CD1c-positive myeloid dendritic cell (primary cell): ENCODE data around the gene CASK.
A peak's percentile ranks its signal among the peaks of the same experiment; 100 is the strongest.

Experiments
- DNase-seq: peaks from one replicate; pipeline ENCODE4 v3.0.0-alpha.2; 2016; ENCODE audit errors: extremely low spot score

Gene CASK

GRCh38 chrX:41580423-41581064, 342.8 kb downstream of the CASK start:
- no peak for DNase-seq

DNA sequence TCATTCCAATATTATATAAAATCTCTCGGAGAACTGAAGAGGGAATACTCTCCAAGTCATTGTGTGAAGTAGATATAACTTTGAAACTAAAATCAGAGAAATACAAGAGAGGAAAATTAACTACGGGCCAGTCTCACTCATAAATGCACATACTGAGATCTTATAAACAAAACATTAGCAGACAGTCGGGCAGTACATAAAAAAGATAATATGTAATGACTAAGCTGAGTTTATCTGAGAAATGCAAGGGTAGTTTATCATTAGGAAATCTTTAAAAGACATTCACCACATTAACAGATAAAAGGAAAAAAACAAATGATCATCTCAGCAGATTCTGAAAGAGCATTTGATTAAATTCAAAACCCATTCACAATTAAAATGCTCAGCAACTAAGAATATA, 359.5 kb downstream of the CASK start:
- no peak for DNase-seq

DNA sequence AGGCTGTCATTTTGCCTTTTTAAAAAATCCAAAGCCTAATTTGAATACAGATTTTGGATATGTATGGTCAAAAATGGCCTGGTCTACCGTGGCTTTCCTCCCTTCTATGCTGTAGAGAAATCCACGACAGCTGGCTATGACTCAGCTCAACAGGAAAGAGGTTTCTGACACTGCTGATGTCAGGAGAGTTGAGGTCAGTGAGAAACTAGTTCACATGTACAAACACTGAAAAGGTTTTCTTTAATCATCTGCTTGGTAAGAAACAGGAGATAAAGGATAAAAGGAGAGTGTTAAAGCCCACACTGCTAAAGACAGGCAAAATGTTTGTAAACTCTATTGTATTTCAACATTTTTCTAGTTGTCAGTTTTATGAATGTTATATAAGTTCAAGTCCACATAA, 362.3 kb downstream of the CASK start:
- DNase-seq, result peak; percentile 49

GRCh38 chrX:41559235-41560052, 363.9 kb downstream of the CASK start:
- peak; percentile 83 for DNase-seq

GRCh38 chrX:41558531-41558930, 364.8 kb downstream of the CASK start:
- peak; percentile 49 for DNase-seq

DNA sequence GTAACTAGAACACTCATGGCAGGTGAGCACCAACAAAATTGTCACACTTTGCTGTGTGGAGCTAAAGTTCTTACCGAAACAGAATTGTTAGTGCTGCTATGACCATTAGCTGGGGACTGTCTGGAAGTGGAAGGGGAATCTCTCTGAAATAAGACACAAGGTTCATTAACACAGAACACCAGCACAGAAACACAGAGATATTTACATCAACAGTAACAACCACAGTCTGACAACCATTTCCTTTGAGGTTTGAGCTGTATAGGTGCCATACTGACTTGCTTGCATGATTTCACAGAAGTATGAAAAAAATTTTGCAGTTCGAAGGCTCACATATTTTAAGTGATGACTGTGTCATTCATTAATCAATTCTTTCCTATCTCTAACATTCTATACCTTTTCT, 366.4 kb downstream of the CASK start:
- DNase-seq, result no peak

- DNase-seq, result no peak
These were observed 369.7 kb downstream of the CASK start for GRCh38 chrX:41553688-41554087.

DNA sequence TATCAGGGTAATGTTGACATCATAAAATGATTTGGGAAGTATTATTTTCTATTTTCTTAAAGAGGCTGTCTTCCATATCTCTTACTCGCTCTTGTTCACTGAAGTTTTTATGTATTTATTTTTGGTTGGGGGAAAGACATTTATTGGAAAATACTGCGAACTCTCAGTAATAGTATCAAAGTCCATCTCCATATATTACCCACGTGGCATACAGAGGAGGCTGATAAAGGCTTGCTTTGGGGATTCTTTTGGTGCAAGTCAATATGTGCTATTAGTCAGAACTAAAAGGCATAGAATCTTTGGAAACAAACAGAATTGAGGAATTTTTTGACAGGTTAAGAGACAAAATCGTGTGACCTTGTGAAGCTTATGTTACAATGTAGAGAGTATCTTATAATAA, 374.9 kb downstream of the CASK start:
- no peak for DNase-seq

DNA sequence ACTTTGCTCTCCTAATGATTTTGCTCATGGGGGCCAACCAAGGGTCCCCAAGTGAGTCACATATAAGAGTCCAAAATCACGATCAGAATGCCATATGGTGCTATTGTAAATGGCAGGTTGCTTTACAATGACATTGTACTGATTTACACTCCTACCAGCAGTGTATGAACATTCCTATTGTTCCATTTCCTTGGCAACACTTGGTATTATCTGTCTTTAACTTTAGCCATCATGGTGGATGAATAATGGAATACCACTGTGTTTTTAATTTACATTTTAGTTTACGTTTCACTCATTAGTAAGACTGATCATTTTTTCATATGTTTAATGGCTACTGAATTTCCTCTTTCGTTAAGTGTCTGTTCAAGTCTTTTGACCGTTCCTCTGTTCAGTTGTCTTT, 379.7 kb downstream of the CASK start:
- DNase-seq, result no peak

DNA sequence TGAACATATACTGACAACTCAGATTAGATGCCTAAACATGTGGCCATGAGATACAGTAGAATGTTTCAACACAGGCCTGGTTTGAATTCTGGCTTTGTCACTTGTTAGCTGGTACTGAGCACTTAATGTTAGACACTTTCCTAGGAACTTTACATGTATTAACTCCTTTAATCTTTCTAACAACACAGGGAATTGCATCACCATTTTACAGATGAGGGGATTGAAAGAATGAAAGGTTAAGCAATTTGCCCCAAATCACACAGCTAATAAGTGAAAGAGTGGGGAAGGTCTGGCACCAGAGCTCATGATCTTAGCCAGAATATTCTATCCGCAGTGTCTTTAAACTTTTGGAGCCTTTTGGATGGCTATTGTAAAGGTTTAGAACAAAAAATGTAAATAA, 380.3 kb downstream of the CASK start:
- DNase-seq, result no peak

GRCh38 chrX:41542536-41542935, 380.8 kb downstream of the CASK start:
- no peak for DNase-seq

- no peak for DNase-seq
These were observed 381.2 kb downstream of the CASK start for GRCh38 chrX:41542135-41542534.

GRCh38 chrX:41541386-41541785, 382.0 kb downstream of the CASK start:
- DNase-seq, result no peak

DNA sequence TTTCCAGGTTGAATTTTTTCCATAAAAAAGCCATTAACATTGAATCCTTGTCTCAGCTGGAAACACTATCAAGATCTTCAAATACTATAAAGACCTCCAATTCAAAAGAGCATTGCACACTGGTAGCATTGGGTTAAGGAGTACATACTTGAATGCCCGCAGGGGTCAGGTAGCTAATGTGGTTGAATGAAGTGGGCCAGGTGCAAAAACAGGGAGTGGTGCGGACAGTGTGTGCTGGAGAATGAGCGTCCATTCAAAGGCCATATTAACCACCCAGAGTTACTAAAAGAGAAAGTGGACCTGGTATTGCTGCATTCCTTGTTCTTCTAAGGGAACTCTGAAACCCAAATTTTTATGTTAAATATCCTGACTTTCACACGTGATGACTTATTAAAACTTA, 384.6 kb downstream of the CASK start:
- DNase-seq, result no peak

DNA sequence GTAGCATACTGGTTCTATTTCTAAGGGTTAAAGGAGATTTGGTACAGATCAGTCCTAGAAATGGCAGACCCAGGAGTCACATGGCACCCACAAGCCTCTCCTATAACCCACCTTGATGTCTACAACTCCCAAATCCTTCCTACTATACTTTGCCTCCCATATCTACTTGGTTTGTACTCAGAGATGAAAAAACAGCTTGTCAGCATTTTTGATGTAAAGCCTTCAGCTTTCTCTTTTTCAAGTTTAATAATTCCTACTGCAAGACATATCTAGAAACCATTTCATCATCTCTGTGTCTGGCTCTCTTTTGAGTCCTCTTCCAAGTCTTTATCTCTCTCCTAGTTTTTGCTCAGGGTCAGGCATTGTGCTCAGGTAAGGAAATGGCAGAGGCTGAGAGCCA, 393.3 kb downstream of the CASK start:
- no peak for DNase-seq

GRCh38 chrX:41529221-41529620, 394.1 kb downstream of the CASK start:
- DNase-seq, result no peak

DNA sequence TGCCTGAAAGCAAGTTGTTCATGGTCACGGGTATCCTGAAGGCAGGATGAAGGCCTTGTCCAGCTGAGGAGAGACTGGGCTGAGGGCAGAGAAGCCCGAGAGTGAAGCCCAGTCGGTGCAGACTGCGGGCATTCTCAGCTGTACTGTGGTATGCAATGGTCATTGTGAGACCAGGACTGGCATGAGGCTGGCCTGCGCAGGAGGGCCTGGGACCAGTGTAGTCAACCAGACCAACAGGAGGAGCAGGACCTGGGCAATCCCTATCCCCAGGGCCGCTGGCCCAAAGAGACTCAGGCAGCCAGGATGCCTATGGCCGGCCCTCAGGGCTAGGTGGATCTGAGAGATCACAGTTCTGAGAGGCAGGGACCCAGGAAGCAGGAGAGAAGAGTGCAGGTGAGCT, 394.6 kb downstream of the CASK start:
- DNase-seq, result no peak

- no peak for DNase-seq
These were observed 396.4 kb downstream of the CASK start for GRCh38 chrX:41526925-41527324.

DNA sequence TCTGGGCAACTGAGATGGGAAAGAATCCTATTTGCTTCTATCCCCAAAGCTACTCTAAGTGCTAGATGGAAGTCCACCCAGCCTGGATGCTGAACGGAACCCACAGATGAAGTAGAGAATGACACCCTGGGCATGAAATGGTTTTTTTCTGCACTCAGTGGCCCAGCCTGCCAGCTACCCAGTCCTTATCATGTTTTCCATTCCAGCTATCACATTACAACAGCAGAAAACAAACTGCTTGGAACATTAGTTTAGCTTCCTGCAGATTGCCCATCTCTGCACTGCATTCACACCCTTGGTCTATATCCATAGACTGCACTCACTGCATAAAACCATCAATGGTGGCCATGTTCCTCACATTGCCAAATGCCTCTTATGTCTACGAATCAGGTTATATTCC, 397.1 kb downstream of the CASK start:
- DNase-seq, result no peak

GRCh38 chrX:41522671-41523070, 400.7 kb downstream of the CASK start:
- DNase-seq, result no peak

GRCh38 chrX:41522081-41522480, 401.3 kb downstream of the CASK start:
- no peak for DNase-seq

GRCh38 chrX:41519468-41519867, 403.9 kb downstream of the CASK start:
- DNase-seq, result no peak

- DNase-seq, result no peak
These were observed 404.5 kb downstream of the CASK start for GRCh38 chrX:41518841-41519220.
